Loucy (cell line): ENCODE results near the gene LRRC26.

Source experiments
- CTCF ChIP-seq: fragments of 200-600 bp; sonication (generic); conservative IDR thresholded peaks from 2 replicates; pipeline ENCODE4 v1.5.1; 2014; ENCODE audit warnings: mild to moderate bottlenecking, antibody characterized with exemption, low read length
- EZH2phosphoT487 ChIP-seq: fragments of 200-600 bp; IDR thresholded peaks from 2 replicates; pipeline ENCODE4 v1.6.1; 2018; ENCODE audit warnings: antibody characterized with exemption, mild to moderate bottlenecking, moderate library complexity, borderline replicate concordance

GRCh38 chr9:137216188-137216965, 46.5 kb upstream of the LRRC26 start:
- TF ChIP-seq CTCF (no peak), EZH2phosphoT487 (no peak)
